Glomerular endothelial cell (primary cell): ENCODE measurements around the gene ASH1L. TPM values are rescaled to one million over a fixed set of nuclear protein-coding genes. Genes with fewer than 3 reads are reported as not detected.
"Not testable (repeated sequence)": the region's sequence is repeated elsewhere in the genome, so short reads cannot be mapped to it uniquely, and the experiment has no call there.

Source experiments
- DNase-seq: peaks from one replicate; pipeline ENCODE4 v3.0.0-alpha.2; 2011; ENCODE audit warnings: low read depth, low spot score; ENCODE audit errors: extremely low read depth
- total RNA-seq: library from RNA; depleted of rRNA; stranded (reverse); fragments of >200 nt; gene quantifications from 2 replicates; pipeline ENCODE4 v1.2.3, GENCODE V29; 2015

Gene ASH1L, protein sequence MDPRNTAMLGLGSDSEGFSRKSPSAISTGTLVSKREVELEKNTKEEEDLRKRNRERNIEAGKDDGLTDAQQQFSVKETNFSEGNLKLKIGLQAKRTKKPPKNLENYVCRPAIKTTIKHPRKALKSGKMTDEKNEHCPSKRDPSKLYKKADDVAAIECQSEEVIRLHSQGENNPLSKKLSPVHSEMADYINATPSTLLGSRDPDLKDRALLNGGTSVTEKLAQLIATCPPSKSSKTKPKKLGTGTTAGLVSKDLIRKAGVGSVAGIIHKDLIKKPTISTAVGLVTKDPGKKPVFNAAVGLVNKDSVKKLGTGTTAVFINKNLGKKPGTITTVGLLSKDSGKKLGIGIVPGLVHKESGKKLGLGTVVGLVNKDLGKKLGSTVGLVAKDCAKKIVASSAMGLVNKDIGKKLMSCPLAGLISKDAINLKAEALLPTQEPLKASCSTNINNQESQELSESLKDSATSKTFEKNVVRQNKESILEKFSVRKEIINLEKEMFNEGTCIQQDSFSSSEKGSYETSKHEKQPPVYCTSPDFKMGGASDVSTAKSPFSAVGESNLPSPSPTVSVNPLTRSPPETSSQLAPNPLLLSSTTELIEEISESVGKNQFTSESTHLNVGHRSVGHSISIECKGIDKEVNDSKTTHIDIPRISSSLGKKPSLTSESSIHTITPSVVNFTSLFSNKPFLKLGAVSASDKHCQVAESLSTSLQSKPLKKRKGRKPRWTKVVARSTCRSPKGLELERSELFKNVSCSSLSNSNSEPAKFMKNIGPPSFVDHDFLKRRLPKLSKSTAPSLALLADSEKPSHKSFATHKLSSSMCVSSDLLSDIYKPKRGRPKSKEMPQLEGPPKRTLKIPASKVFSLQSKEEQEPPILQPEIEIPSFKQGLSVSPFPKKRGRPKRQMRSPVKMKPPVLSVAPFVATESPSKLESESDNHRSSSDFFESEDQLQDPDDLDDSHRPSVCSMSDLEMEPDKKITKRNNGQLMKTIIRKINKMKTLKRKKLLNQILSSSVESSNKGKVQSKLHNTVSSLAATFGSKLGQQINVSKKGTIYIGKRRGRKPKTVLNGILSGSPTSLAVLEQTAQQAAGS (N-terminal part only)
- total RNA-seq, result 16.4 and 26.6 TPM in 2 replicates

DNA sequence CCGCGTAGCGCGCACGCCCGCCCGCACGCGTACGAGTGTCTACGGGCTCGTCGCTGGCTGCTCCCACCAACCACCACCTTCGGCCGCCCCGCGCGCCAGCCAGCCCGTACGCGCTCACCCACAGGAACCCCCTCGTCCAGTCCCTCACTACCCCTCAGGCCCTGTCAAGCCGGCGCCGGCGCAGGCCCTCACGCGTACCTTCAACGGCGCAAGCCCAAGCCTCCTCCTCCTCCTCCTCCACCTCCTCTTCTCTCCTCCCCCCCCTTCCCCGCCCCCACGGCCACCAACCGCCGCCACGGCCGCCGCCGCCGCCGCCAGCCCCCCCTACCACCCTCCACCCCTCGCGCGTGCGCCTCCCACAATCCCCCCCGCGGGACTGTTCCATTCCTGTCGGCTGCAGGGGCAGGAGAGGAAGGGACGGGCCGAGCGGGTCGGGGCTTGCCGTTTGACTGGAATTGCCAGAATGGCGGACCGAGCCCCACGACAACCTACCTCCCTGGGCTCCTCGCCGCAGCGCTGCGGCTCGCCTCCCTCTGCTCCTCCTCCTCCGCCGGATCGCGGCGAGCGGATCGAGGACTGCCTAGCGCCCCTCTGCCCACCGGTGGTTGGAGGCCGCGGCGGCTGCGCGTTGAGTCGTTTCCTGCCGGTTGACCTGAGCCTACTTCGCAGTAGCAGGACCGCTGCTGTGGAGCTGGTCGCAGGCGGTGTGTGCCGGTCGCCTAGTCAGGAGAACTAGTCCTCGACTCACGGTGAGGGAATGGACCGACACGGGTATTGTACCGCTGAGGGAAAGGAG lies at the start of gene ASH1L:
Gene ASH1L (minus strand): TSS at position 223 of the 796 bp plus-strand sequence. CDS start 41,284 bp downstream, outside the sequence.
- DNase-seq, result peak; percentile 52

DNA sequence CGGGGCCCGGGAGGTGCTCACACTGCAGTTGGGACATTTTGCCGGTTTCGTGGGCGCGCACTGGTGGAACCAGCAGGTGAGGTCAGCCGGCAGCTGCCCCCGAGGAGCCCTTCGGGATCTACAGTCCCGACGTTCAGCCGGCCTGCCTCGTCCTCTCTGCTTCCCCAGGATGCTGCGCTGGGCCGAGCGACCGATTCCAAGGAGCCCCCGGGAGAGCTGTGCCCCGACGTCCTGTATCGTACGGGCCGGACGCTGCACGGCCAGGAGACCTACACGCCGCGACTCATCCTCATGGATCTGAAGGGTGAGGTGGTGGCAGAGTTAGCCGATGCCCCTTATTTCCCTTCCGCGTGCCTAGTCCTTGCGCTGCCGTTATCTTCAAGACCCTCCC lies 47.6 kb upstream of the ASH1L start:
- not testable (repeated sequence) for DNase-seq

DNA sequence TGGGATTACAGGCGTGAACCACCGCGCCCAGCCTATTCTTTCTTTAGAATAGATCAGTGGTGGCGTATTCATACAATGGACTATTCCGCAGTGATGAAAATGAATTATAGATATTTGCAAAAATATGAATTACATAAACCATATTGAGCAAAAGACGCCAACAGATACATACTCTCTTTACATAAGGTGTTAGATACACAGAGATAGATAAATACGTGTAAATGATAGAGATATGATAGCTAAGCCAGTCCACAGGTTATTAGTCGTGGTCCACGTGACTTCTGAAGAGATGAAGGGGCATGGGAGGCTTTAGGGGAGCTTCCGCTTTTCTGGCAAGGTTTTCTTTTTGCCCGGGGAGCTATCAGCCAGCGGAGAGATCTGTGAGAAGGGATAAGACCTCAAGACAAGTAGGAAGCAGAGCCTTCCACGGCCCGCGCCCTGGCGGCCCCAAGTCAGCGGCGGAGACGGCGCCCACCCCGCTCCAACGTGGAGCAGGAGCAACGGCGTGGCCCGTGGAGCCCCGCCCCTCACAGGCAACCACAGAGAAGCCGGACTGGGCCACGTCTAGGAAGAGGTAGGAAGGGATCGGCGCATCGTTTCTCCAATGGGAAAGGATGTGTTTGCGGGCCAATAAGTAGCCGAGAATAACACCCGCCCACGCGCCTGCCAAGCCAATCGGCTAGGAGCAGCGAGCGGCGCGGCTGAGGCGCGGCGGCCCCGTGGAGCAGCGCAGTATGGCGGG lies 47.1 kb upstream of the ASH1L start, which contains the start of gene MSTO1:
Gene MSTO1 (plus strand): TSS at position 704 of the 742 bp plus-strand sequence. CDS start 31 bp downstream, at position 735.
- peak; percentile 83 for DNase-seq

DNA sequence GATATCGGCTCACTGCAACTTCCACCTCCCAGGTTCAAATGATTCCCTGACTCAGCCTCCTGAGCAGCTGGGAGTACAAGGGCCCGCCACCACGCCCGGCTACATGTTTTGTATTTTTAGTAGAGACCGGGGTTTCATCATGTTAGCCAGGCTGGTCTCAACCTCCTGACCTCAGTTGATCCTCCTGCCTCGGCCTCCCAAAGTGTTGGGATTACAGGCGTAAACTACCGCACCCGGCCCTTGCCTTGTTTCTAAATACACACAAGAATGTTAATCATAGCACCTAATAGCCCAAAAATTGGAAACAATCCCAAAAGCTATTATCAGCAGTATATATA lies 46.3 kb upstream of the ASH1L start:
- no peak for DNase-seq

DNA sequence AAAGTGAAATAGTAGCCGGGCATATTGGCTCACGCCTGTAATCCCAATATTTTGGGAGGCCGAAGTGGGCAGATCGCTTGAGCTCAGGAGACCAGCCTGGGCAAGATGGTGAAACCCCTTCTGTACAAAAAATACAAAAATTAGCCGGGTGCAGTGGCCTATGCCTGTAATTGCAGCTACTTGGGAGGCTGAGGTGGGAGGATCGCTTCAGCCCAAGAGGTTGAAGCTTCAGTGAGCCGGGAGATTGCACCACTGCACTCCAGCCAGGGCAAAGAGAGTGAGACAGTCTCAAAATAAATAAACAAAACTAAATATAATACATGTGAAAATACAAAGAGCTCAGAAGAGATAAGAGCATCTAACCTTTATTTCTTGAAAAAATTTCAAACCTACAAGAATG lies 45.1 kb upstream of the ASH1L start:
- no peak for DNase-seq

DNA sequence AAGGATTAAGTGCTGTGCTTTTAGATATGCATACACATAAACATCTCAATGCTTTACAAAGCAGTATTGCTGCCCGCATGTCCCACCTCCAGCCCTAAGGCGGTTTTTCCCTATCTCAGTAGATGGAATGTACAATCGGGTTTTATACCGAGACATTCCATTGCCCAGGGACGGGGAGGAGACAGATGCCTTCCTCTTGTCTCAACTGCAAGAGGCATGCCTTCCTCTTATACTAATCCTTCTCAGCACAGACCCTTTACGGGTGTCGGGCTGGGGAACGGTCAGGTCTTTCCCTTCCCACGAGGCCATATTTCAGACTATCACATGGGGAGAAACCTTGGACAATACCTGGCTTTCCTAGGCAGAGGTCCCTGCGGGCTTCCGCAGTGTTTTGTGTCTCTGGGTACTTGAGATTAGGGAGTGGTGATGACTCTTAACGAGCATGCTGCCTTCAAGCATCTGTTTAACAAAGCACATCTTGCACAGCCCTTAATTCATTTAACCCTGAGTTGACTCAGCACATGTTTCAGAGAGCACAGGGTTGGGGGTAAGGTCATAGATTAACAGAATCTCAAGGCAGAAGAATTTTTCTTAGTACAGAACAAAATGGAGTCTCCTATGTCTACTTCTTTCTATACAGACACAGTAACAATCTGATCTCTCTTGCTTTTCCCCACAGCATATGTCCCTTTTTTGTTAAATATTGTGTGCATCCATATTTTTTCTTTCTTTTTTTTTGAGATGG lies 37.4 kb upstream of the ASH1L start:
- not testable (repeated sequence) for DNase-seq

DNA sequence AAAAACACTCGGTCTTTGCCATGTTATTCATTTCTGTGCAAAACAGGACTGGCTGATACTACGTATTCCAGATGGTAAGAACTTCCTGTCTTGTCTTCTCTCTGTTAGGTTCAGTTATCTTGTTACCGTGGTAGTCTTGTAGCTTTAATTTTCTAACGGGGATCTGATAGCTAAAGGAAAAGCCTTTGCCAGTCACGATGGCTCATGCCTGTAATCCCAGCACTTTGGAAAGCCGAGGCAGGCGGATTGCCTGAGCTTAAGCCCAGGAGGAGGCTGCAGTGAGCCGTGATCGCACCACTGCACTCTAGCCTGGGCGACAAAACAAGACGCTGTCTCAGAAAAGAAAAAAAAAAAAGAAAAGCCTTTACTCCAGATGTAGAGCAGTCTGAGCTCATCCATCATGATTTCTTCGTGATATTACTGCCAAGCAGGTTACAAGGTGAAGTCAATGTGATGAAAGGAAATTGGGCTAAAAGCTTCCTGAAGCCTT lies 36.3 kb upstream of the ASH1L start:
- DNase-seq, result no peak

DNA sequence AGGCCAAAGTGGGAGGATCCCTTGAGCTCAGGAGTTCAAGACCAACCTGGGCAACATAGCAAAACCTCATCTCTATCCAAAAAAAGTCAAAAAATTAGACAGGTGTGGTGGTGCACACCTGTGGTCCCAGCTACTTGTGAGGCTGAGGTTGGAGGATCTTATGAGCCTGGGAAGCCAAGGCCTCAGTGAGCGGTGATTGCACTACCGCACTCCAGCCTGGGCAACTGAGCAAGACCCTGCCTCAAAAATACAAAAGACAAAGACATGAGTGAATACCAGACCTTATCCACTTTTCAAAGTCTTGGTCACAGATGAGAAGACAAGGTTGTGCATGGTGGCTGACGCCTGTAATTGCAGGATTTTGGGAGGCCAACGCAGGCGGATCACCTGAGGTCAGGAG lies 34.3 kb upstream of the ASH1L start:
- no peak for DNase-seq

DNA sequence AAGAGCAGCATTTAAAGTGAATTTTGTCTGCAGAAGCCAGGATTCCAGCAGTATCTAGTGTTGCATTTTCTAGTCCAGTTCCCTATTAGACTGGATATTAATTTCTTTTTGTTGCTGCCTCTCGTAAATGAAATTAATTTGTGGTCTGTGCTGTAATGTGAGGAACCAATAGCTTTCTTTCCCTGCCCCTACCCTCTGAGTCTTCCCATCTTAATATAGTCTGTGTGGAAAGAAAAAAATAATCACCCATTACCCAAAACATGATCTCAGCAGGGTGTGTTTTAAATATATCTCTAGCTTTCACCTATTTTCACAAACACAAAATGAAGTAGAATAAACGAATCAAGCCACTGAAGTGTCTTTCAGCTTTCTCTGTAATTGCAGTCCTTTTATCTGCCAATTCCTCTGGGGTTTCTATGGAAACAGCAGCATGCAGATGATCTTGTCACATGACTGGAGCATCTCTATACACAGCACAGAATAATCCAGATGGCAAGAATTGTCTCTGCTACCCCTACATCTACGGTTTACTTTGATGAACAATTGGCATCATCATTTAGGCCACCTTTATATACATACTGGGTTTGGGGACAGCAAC lies 33.4 kb upstream of the ASH1L start:
- not testable (repeated sequence) for DNase-seq

DNA sequence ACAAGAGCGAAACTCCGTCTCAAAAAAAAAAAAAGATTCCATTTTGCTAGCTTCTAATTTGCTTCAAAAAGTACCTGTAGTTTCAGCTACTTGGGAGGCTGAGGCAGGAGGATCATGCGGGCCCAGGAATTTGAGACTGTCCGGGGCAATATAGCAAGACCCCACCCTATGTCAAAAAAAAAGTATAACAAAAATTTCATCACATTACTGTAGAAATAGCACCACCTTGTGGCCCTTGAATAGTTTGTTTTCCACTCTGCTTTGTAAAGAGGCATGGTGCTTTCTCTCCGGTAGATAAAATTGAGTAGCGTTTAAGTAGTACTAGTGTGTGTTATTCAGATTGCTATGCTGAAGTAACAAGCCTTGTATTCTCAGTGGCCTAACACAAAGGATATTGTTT lies 29.2 kb upstream of the ASH1L start:
- DNase-seq, result peak; percentile 39

DNA sequence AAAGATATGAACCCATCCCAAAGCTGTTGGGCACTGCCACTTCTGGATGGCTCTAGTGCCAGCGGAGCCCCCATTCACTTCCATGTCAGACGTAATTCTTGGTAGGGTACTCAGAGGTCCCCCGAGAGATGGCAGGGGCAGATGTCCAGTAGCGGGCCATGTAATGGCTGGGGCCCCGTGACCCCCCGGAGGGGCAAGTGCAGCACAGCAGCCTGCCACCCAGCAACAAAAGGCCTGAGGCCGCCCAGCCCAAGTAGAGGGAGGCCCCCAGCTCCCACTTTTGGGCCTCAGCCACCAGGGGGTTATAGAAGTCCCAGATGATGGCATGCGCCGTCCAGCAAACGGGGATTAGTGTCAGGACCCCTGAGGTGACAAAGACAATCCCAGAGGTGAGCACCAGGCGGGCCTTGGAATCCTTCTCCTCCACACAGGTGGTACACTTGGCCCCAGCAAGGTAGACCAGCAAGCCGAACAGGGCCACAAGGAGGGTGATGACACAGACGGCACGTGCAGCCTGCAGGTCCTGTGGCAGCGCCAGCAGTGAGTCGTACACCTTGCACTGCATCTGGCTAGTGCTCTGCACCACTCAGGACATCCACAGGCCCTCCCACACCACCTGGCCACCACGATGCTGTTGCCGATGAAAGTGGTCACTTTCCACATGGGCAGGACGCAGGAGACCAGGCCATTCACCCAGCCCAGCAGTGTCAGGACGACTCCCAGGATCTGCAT lies 28.1 kb upstream of the ASH1L start:
- not testable (repeated sequence) for DNase-seq

DNA sequence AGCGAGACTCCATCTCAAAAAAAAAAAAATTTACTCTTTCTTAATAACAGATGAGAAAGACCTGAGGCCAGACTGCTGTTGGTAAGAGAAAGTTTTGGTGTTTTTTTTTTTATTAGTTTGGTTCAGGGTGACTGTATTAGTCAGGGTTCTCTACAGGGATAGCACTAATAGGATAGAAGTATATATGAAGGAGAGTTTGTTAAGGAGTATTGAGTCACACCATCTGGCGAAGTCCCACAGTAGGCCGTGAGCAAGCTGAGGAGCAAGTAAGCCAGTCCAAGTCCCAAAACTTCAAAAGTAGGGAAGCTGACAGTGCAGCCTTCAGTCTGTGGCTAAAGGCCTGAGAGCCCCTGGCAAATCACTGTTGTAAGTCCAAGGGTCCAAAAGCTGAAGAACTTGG lies 26.7 kb upstream of the ASH1L start:
- not testable (repeated sequence) for DNase-seq

DNA sequence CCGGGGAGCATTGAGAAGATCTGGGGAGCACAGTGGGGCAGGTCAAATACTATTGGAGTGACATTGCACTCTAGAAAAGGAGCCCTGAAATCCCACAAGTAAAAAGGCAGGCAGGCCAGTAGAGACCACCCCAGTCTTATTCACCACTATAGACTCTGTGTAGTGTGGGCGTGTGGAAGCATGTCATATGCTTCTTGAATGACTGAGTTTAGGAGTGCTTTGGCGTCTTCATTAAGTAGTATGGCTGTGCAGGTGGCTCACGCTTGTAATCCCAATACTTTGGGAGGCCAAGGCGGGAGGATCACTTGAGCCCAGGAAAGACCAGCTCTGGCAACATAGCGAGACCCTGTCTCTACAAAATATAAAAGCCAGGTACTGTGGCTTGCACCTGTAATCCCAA lies 21.2 kb upstream of the ASH1L start:
- not testable (repeated sequence) for DNase-seq

DNA sequence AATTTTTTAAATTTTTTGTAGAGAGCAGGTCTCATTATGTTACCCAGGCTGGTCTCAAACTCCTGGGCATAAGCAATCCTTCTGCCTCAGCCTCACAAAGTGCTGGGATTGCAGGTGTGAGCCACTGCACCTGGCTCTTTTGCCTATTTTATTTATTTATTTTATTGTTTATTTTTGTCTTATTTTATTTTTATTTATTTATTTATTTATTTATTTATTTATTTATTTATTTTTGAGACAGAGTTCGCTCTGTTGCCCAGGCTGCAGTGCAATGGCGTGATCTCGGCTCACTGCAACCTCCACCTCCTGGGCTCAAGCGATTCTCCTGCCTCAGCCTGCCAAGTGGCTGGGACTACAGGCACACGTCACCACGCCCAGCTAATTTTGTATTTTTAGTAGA lies 13.0 kb upstream of the ASH1L start:
- DNase-seq, result not testable (repeated sequence)

DNA sequence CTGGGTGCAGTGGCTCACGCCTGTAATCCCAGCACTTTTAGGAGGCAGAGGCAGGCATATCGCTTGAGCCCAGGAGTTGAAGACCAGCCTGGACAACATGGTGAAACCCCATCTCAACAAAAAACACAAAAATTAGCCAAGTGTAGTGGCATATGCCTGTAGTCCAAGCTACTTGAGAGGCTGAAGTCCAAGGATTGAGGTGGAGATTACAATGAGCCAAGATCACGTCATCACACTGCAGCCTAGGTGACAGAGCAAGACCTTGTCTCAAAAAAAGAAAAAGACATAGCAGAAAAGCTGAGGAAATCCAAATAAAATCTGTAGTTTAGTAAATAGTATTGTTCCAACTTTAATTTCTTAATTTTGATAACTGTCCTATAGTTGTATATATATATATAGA lies 11.5 kb upstream of the ASH1L start:
- DNase-seq, result no peak

DNA sequence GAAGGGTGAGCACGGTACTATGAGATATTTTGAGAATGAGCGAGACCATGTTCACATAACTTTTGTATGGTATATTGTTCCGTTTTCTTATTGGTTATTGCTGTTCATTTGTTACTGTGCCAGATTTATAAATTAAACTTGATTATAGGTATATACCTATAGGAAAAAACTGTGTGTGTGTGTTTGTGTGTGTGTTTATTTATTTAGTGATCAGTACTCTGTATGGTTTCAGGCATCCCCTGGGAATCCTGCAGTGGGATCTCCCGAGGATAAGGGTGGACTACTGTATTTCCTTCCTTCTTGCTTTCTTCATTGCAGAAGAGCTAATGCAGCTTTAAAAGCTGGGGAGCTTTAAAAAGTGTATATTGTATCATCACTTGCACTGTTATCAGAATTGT lies 8.0 kb upstream of the ASH1L start:
- DNase-seq, result no peak

DNA sequence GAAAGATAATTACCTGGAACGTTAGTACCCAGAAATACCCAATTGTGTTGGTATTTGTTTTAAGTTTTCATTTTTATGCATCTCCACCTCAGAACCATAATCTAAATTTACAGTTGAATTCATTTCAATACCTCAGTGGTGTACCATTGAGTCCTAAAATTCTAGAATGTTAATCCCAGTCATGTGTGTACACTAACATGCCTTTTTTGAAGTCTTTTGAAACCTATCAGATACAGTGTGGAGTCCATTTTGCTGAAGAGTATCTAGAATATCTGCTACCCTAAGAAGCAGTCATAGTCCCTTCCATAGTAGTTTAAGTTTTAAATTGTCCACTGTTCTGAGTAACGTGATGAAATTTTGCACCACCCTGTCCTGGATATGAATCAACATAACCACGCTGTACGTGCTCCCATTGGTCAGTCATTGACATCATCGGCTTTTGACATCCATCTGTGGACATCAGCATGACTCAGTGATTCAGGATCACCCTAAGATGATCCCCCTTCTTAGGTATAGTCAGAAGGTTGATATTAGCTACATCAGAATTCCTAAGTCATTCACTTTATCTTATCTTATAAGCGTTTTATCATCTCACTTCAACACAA lies 7.5 kb upstream of the ASH1L start:
- no peak for DNase-seq
